Nephron progenitor cell (in vitro differentiated cells): ENCODE measurements around the gene MAGI1.
A peak's percentile ranks its signal among the peaks of the same experiment; 100 is the strongest.

Experiments
- DNase-seq: peaks from one replicate; pipeline ENCODE4 v3.0.0; 2021
- H3K27ac Mint-ChIP-seq: 2 replicates; pipeline ENCODE4 v1.8.0; 2021; ENCODE audit warnings: mild to moderate bottlenecking, moderate library complexity, mixed read lengths
- H3K27me3 Mint-ChIP-seq: 2 replicates; pipeline ENCODE4 v1.8.0; 2021; ENCODE audit warnings: mild to moderate bottlenecking, low read depth, mixed read lengths; ENCODE audit not compliant: poor library complexity
- H3K36me3 Mint-ChIP-seq: 2 replicates; pipeline ENCODE4 v1.8.0; 2021; ENCODE audit warnings: low read depth, mixed read lengths
- H3K4me1 Mint-ChIP-seq: 2 replicates; pipeline ENCODE4 v1.8.0; 2021; ENCODE audit warnings: mixed read lengths
- H3K4me3 Mint-ChIP-seq: 2 replicates; pipeline ENCODE4 v1.8.0; 2021; ENCODE audit warnings: mild to moderate bottlenecking, moderate library complexity, mixed read lengths
- H3K9me3 Mint-ChIP-seq: 2 replicates; pipeline ENCODE4 v1.8.0; 2021; ENCODE audit warnings: mild to moderate bottlenecking, moderate library complexity, mixed read lengths
- CTCF ChIP-seq: fragments of 200-600 bp; sonication (generic); IDR thresholded peaks from 2 replicates; pipeline ENCODE4 v1.5.0; 2021; ENCODE audit warnings: antibody characterized with exemption

The MAGI1 gene

GRCh38 chr3:65824166-65824565, 214.6 kb downstream of the MAGI1 start:
- Mint-ChIP-seq H3K4me3 (no peak overlapping the region), H3K27ac (no peak overlapping the region), H3K36me3 (peaks cover 17% of the 10 kb centered on the region), H3K9me3 (peaks cover 14% of the 10 kb centered on the region), H3K27me3 (peaks cover 3% of the 10 kb centered on the region), H3K4me1 (peaks cover 45% of the 10 kb centered on the region)
- no peak for TF ChIP-seq CTCF
- DNase-seq, result no peak

- H3K4me1 Mint-ChIP-seq, result peaks cover 58% of the 10 kb centered on the region
- no peak for TF ChIP-seq CTCF
- peak overlapping the region; percentile 50 for H3K27ac Mint-ChIP-seq
- no peaks in the 10 kb centered on the region for H3K27me3 Mint-ChIP-seq
- H3K36me3 Mint-ChIP-seq, result peaks cover 14% of the 10 kb centered on the region
- no peak overlapping the region for H3K4me3 Mint-ChIP-seq
- peaks cover 10% of the 10 kb centered on the region for H3K9me3 Mint-ChIP-seq
- no peak for DNase-seq
These were observed 218.1 kb downstream of the MAGI1 start for GRCh38 chr3:65820600-65820999.

GRCh38 chr3:65819896-65820295, 218.8 kb downstream of the MAGI1 start:
- H3K27ac Mint-ChIP-seq, result no peak overlapping the region
- peaks cover 10% of the 10 kb centered on the region for H3K9me3 Mint-ChIP-seq
- no peak for DNase-seq
- H3K36me3 Mint-ChIP-seq, result peaks cover 14% of the 10 kb centered on the region
- TF ChIP-seq CTCF, result no peak
- no peak overlapping the region for H3K4me3 Mint-ChIP-seq
- H3K27me3 Mint-ChIP-seq, result no peaks in the 10 kb centered on the region
- H3K4me1 Mint-ChIP-seq, result peaks cover 58% of the 10 kb centered on the region

- Mint-ChIP-seq H3K4me1 (peaks cover 51% of the 10 kb centered on the region), H3K27me3 (no peaks in the 10 kb centered on the region), H3K9me3 (peaks cover 9% of the 10 kb centered on the region), H3K4me3 (no peak overlapping the region), H3K27ac (no peak overlapping the region), H3K36me3 (peaks cover 12% of the 10 kb centered on the region)
- DNase-seq, result no peak
- TF ChIP-seq CTCF, result no peak
These were observed 221.1 kb downstream of the MAGI1 start for GRCh38 chr3:65817553-65818126.

- Mint-ChIP-seq H3K4me1 (peaks cover 56% of the 10 kb centered on the region), H3K27me3 (peaks cover 4% of the 10 kb centered on the region), H3K36me3 (no peaks in the 10 kb centered on the region), H3K27ac (no peak overlapping the region), H3K9me3 (no peaks in the 10 kb centered on the region), H3K4me3 (no peak overlapping the region)
- no peak for TF ChIP-seq CTCF
- no peak for DNase-seq
These were observed 222.5 kb downstream of the MAGI1 start for GRCh38 chr3:65816208-65816607.

GRCh38 chr3:65814845-65815578, 223.7 kb downstream of the MAGI1 start:
- Mint-ChIP-seq H3K36me3 (no peaks in the 10 kb centered on the region), H3K4me3 (no peak overlapping the region), H3K9me3 (no peaks in the 10 kb centered on the region), H3K4me1 (peaks cover 56% of the 10 kb centered on the region), H3K27me3 (peaks cover 4% of the 10 kb centered on the region), H3K27ac (peak overlapping the region; percentile 66)
- no peak for DNase-seq
- no peak for TF ChIP-seq CTCF
